NT2/D1 (cell line): Measurements from ENCODE around the gene TAF4B.
"Not testable (repeated sequence)": the region's sequence is repeated elsewhere in the genome, so short reads cannot be mapped to it uniquely, and the experiment has no call there.

Source experiments
- DNase-seq: peaks from one replicate; pipeline ENCODE4 v3.0.0-alpha.2; 2011; ENCODE audit warnings: low read depth, low spot score
- H3K27me3 ChIP-seq: 2 replicates; pipeline ENCODE4 v1.6.0; 2011; ENCODE audit warnings: mild to moderate bottlenecking; ENCODE audit not compliant: insufficient read length, insufficient read depth
- H3K36me3 ChIP-seq: 2 replicates; pipeline ENCODE4 v1.6.1; 2011; ENCODE audit warnings: mild to moderate bottlenecking, low read length, mixed read lengths; ENCODE audit not compliant: insufficient read depth, insufficient read length
- H3K4me1 ChIP-seq: 2 replicates; pipeline ENCODE4 v1.5.1; 2011; ENCODE audit not compliant: insufficient read depth, insufficient read length
- H3K4me3 ChIP-seq: 2 replicates; pipeline ENCODE4 v1.5.1; 2011; ENCODE audit warnings: low read depth; ENCODE audit not compliant: insufficient read length
- H3K9ac ChIP-seq: 2 replicates; pipeline ENCODE4 v1.6.0; 2011; ENCODE audit warnings: low read depth; ENCODE audit not compliant: insufficient read length
- H3K9me3 ChIP-seq: 2 replicates; pipeline ENCODE4 v1.5.1; 2011; ENCODE audit warnings: mild to moderate bottlenecking, low read length; ENCODE audit not compliant: insufficient read depth
- SUZ12 ChIP-seq: IDR thresholded peaks from 2 replicates; pipeline ENCODE4 v1.6.1; 2011; ENCODE audit not compliant: insufficient read length, insufficient read depth; ENCODE audit errors: extremely low read depth
- YY1 ChIP-seq: IDR thresholded peaks from 2 replicates; pipeline ENCODE4 v1.6.1; 2011; ENCODE audit not compliant: insufficient read length, insufficient read depth
- ZNF274 ChIP-seq: IDR thresholded peaks from 2 replicates; pipeline ENCODE4 v1.6.1; 2011; ENCODE audit warnings: mild to moderate bottlenecking, low read depth, low read length

The TAF4B gene

GRCh38 chr18:26226229-26227050 is at the start of gene TAF4B:
TAF4B (plus strand) TSS chr18:26226445; CDS start chr18:26226934, 489 bp downstream.
- H3K9ac ChIP-seq, result peak within 1 kb of the TSS; percentile 70
- no peak for TF ChIP-seq SUZ12
- no peak for TF ChIP-seq YY1
- no peak for TF ChIP-seq ZNF274
- no peaks in the 10 kb centered on the region; the same call in 1 of the 2 replicates for H3K9me3 ChIP-seq

GRCh38 chr18:26181343-26181826 is 44.9 kb upstream of the TAF4B start:
- Histone ChIP-seq H3K27me3 (no peaks in the 10 kb centered on the region), H3K4me3 (no peak overlapping the region), H3K4me1 (no peaks in the 10 kb centered on the region), H3K9ac (no peak overlapping the region), H3K36me3 (no peaks in the 10 kb centered on the region), H3K9me3 (no peaks in the 10 kb centered on the region)
- DNase-seq, result no peak
- TF ChIP-seq YY1 (no peak), SUZ12 (no peak), ZNF274 (no peak)

More at GRCh38 chr18:26226229-26227050, at the start of gene TAF4B:
- H3K27me3 ChIP-seq, result no peaks in the 10 kb centered on the region
- peak; percentile 47 for DNase-seq
- H3K4me1 ChIP-seq, result no peaks in the 10 kb centered on the region
- peak within 1 kb of the TSS; percentile 58 for H3K4me3 ChIP-seq
- no peaks in the 10 kb centered on the region for H3K36me3 ChIP-seq

DNA sequence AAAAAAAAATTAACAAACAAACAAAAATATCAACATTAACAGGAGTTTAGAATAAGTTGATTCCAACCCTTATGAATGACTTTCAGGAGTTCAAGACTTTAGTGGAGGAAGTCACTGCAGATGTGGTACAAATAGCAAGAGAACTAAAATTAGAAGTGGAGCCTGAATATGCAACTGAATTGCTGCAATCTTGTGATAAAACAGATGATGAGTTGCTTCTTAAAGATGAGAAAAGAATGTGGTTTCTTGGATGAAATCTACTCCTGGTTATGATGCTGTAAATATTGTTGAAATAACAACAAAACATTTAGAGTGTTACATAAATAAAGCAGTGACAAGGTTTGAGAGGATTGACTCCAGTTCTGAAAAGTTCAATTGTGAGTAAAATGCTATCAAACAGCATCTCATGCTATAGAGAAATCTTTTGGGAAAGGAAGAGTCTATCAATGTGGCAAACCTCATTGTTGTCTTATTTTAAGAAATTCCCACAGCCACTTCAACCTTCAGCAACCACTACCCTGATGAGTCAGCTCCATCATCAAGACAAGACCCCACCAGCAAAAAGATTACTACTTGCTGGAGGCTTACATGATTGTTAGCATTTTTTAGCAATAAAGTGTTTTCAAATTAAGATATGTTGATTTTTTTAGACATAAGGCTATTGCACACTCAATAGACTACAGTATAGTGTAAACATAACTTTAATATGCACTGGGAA is 42.7 kb upstream of the TAF4B start:
- Histone ChIP-seq H3K4me3 (no peak overlapping the region), H3K4me1 (no peaks in the 10 kb centered on the region), H3K36me3 (no peaks in the 10 kb centered on the region), H3K27me3 (no peaks in the 10 kb centered on the region), H3K9me3 (no peaks in the 10 kb centered on the region), H3K9ac (no peak overlapping the region)
- no peak for DNase-seq
- no peak for TF ChIP-seq YY1
- no peak for TF ChIP-seq SUZ12
- TF ChIP-seq ZNF274, result no peak

DNA sequence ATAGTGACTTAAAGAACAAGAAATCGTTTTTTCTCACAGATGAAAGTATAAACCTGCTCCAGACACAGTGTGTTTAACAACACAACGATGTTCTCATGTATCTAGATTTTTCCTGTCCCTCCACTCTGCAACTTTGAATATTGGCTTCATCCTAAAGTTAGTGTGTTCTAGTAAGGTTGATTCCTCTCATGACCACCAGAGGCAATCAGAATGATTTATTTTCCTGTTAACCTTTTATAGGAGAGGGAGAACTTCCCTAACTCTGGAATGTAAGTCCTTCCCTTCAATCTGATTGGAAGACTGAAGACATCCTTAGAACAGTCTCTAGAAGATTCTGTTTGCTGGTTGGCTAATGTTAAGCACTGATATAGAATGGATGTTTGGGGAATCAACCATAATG is 41.0 kb upstream of the TAF4B start:
- H3K4me1 ChIP-seq, result no peaks in the 10 kb centered on the region
- no peak for DNase-seq
- H3K36me3 ChIP-seq, result no peaks in the 10 kb centered on the region
- TF ChIP-seq YY1 (no peak), SUZ12 (no peak), ZNF274 (no peak)
- no peak overlapping the region for H3K4me3 ChIP-seq
- H3K9ac ChIP-seq, result no peak overlapping the region
- no peaks in the 10 kb centered on the region for H3K27me3 ChIP-seq
- no peaks in the 10 kb centered on the region for H3K9me3 ChIP-seq

DNA sequence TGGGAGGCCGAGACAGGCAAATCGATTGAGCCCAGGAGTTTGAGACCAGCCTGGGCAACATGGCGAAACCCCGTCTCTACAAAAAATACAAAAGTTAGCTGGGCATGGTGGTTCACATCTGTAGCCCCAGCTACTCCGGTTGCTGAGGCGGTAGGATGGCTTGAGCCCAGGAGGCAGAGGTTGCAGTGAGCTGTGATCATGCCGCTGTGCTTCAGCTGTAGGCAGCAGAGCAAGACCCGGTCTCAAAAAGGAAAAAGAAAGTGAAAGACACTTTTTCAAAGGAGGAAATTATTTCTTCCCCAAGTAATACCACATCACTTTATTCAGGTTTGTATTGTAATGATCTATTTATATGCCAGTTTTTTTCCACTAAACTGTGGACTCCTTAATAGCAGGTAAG is 35.7 kb upstream of the TAF4B start:
- Histone ChIP-seq H3K9me3 (no peaks in the 10 kb centered on the region), H3K36me3 (no peaks in the 10 kb centered on the region), H3K27me3 (no peaks in the 10 kb centered on the region), H3K9ac (no peak overlapping the region), H3K4me3 (no peak overlapping the region), H3K4me1 (no peaks in the 10 kb centered on the region)
- TF ChIP-seq ZNF274 (no peak), SUZ12 (no peak), YY1 (no peak)
- no peak for DNase-seq

DNA sequence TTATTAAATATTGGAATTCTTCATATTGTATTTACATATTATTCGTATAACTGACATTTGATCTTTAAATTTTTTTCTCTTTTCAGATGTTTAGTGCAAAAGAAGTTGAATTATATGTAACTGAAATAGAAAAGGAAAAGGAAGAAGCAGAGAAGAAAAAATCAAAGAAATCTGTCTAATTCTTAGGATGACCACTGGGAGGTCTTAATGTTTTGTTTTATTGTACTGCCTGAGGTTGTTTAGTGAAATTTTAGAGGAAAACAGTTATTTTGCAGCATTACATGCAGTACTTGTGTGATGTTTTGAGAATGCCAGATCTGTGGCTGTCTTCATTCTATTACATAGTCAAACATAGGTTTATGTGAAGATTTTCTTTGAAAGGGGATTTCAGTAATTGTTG is 34.0 kb upstream of the TAF4B start:
- H3K4me1 ChIP-seq, result no peaks in the 10 kb centered on the region
- H3K36me3 ChIP-seq, result no peaks in the 10 kb centered on the region
- H3K27me3 ChIP-seq, result no peaks in the 10 kb centered on the region
- TF ChIP-seq SUZ12, result no peak
- TF ChIP-seq YY1, result no peak
- no peak for TF ChIP-seq ZNF274
- no peak overlapping the region for H3K9ac ChIP-seq
- H3K4me3 ChIP-seq, result no peak overlapping the region
- no peak for DNase-seq
- no peaks in the 10 kb centered on the region for H3K9me3 ChIP-seq

GRCh38 chr18:26196605-26197004 is 29.6 kb upstream of the TAF4B start:
- Histone ChIP-seq H3K9ac (no peak overlapping the region), H3K9me3 (no peaks in the 10 kb centered on the region), H3K4me3 (no peak overlapping the region), H3K27me3 (no peaks in the 10 kb centered on the region), H3K4me1 (no peaks in the 10 kb centered on the region), H3K36me3 (no peaks in the 10 kb centered on the region)
- DNase-seq, result no peak
- TF ChIP-seq YY1, result no peak
- no peak for TF ChIP-seq SUZ12
- no peak for TF ChIP-seq ZNF274

- H3K9me3 ChIP-seq, DNase-seq, H3K4me1 ChIP-seq, H3K9ac ChIP-seq, H3K27me3 ChIP-seq, H3K36me3 ChIP-seq, H3K4me3 ChIP-seq: not testable (repeated sequence)
Measured at GRCh38 chr18:26202001-26202400, 24.2 kb upstream of the TAF4B start.
